Measurements from ENCODE around the gene NDUFAF5. TPM values are rescaled to one million over a fixed set of nuclear protein-coding genes. Genes with fewer than 3 reads are reported as not detected.

NDUFAF5 gene
- total RNA-seq, 6 donors from 2014 or later: 12.0 to 53.4 (median 17.7) TPM

GRCh38 chr20:13786143-13786828 is 1.5 kb downstream of the NDUFAF5 start:
- Histone ChIP-seq H3K27ac (peak overlapping the region in 1 of 4 donors; percentile 92), H3K27me3 (no peaks in the 10 kb centered on the region), H3K36me3 (peaks cover 0 to 41% (median 18%) of the 10 kb centered on the region in 4 donors), H3K9me3 (no peaks in the 10 kb centered on the region), H3K4me3 (peak overlapping the region in 3 of 4 donors; percentile 66 to 71 (median 69)), H3K4me1 (peaks cover 19 to 38% (median 27%) of the 10 kb centered on the region in 4 donors)
- ATAC-seq (ENCODE audit: low FRiP score in 2 of 2): no peak
- no peak for DNase-seq
- no peak for TF ChIP-seq POLR2AphosphoS5 (IDR thresholded peaks at IDR 0.05)
- no peak for TF ChIP-seq CTCF (IDR thresholded peaks at IDR 0.05)
- TF ChIP-seq EP300 (IDR thresholded peaks at IDR 0.05): no peak
- TF ChIP-seq POLR2A (IDR thresholded peaks at IDR 0.05): no peak
- whole genome bisulfite sequencing, 2 donors: 70 to 73% methylated on average over 8 of the region's 8 CpGs

- ATAC-seq (ENCODE audit: low FRiP score in 2 of 2) (no peak), DNase-seq (peak in 1 of 2 donors; percentile 55)
- WGBS, 2 donors: 9 to 10% methylated on average over 1 of the region's 1 CpG
- Histone ChIP-seq H3K4me1 (peaks cover 19 to 37% (median 27%) of the 10 kb centered on the region in 4 donors), H3K36me3 (peaks cover 0 to 48% (median 22%) of the 10 kb centered on the region in 4 donors), H3K27ac (no peak overlapping the region), H3K27me3 (no peaks in the 10 kb centered on the region), H3K4me3 (no peak overlapping the region), H3K9me3 (no peaks in the 10 kb centered on the region)
- TF ChIP-seq CTCF (IDR thresholded peaks at IDR 0.05) (peak in 4 of 6 experiments; percentile 21 to 42 (median 34)), POLR2A (IDR thresholded peaks at IDR 0.05) (no peak)
Measured at GRCh38 chr20:13788167-13788834, 3.5 kb downstream of the NDUFAF5 start.

- no peak for DNase-seq
- H3K4me3 ChIP-seq: no peak overlapping the region
- ATAC-seq (ENCODE audit: low FRiP score in 2 of 2): no peak
- WGBS, 2 donors: 90 to 93% methylated on average over 2 of the region's 2 CpGs
- H3K36me3 ChIP-seq: peaks cover 6 to 72% (median 42%) of the 10 kb centered on the region in 4 donors
- H3K9me3 ChIP-seq: no peaks in the 10 kb centered on the region
- peaks cover 9 to 21% (median 17%) of the 10 kb centered on the region in 4 donors for H3K4me1 ChIP-seq
- H3K27me3 ChIP-seq: no peaks in the 10 kb centered on the region
- TF ChIP-seq POLR2AphosphoS5 (IDR thresholded peaks at IDR 0.05) (no peak), EP300 (IDR thresholded peaks at IDR 0.05) (no peak), POLR2A (IDR thresholded peaks at IDR 0.05) (no peak), CTCF (IDR thresholded peaks at IDR 0.05) (no peak)
- H3K27ac ChIP-seq: no peak overlapping the region
Measured at GRCh38 chr20:13790708-13791107, 5.9 kb downstream of the NDUFAF5 start.

GRCh38 chr20:13791540-13792459 is 7.0 kb downstream of the NDUFAF5 start:
- Histone ChIP-seq H3K27ac (no peak overlapping the region), H3K36me3 (peaks cover 9 to 83% (median 51%) of the 10 kb centered on the region in 4 donors), H3K4me1 (peaks cover 0 to 10% (median 8%) of the 10 kb centered on the region in 4 donors), H3K9me3 (no peaks in the 10 kb centered on the region), H3K27me3 (no peaks in the 10 kb centered on the region), H3K4me3 (no peak overlapping the region)
- no peak for ATAC-seq (ENCODE audit: low FRiP score in 2 of 2)
- TF ChIP-seq POLR2AphosphoS5 (IDR thresholded peaks at IDR 0.05) (no peak), EP300 (IDR thresholded peaks at IDR 0.05) (no peak), POLR2A (IDR thresholded peaks at IDR 0.05) (no peak), CTCF (IDR thresholded peaks at IDR 0.05) (no peak)
- 96 to 100% methylated on average over 2 of the region's 2 CpGs for WGBS, 2 donors
- no peak for DNase-seq

All from upper lobe of left lung (tissue), 6 donors.